HL-60 (cell line): ENCODE measurements around the gene FARS2.

Experiments
- DNase-seq, 2 experiments: peaks; one replicate each; pipeline ENCODE4 v3.0.0-alpha.2; 2010 to 2020; ENCODE audit warnings: low read depth in 1 of 2, low spot score in 1 of 2
- H3K27ac ChIP-seq: fragments of 250-450 bp; sonication (Bioruptor Pico); replicated peaks from 2 replicates; pipeline ENCODE4 v1.5.1; 2020; ENCODE audit warnings: mild to moderate bottlenecking, moderate library complexity
- H3K27me3 ChIP-seq: fragments of 250-450 bp; sonication (Bioruptor Pico); 2 replicates; pipeline ENCODE4 v1.5.1; 2021; ENCODE audit warnings: mild to moderate bottlenecking, moderate library complexity; ENCODE audit not compliant: insufficient read depth, poor library complexity, severe bottlenecking
- H3K4me3 ChIP-seq: replicated peaks from 2 replicates; pipeline ENCODE4 v1.5.1; 2011; ENCODE audit warnings: mild to moderate bottlenecking, control low read depth, low read length; ENCODE audit not compliant: insufficient read depth
- GABPA ChIP-seq: IDR thresholded peaks from 2 replicates; pipeline ENCODE4 v1.6.1; 2012; ENCODE audit warnings: low read depth
- POLR2AphosphoS5 ChIP-seq: IDR thresholded peaks from 2 replicates; pipeline ENCODE4 v1.6.1; 2012; ENCODE audit warnings: low read depth
- REST ChIP-seq: IDR thresholded peaks from 2 replicates; pipeline ENCODE4 v1.6.1; 2012; ENCODE audit warnings: low read depth; ENCODE audit not compliant: insufficient replicate concordance
- SPI1 ChIP-seq: IDR thresholded peaks from 2 replicates; pipeline ENCODE4 v1.6.1; 2012; ENCODE audit warnings: low read depth, mild to moderate bottlenecking, borderline replicate concordance
- TF ChIP-seq, protein P1 (sequence below): IDR thresholded peaks from one replicate; pipeline ENCODE4 v1.5.1; 2011; ENCODE audit warnings: low read length, control low read depth, inconsistent platforms; ENCODE audit not compliant: insufficient read depth

FARS2 gene

GRCh38 chr6:5761370-5761769, 500.1 kb downstream of the FARS2 start:
- Histone ChIP-seq H3K27ac (no peak overlapping the region), H3K4me3 (no peak overlapping the region), H3K27me3 (no peaks in the 10 kb centered on the region)
- no peak for TF ChIP-seq SPI1
- no peak for TF ChIP-seq POLR2AphosphoS5
- no peak for DNase-seq

- H3K27ac ChIP-seq, result no peak overlapping the region
- no peak for DNase-seq
- TF ChIP-seq SPI1, result no peak
- no peak for TF ChIP-seq GABPA
- TF ChIP-seq, protein P1, sequence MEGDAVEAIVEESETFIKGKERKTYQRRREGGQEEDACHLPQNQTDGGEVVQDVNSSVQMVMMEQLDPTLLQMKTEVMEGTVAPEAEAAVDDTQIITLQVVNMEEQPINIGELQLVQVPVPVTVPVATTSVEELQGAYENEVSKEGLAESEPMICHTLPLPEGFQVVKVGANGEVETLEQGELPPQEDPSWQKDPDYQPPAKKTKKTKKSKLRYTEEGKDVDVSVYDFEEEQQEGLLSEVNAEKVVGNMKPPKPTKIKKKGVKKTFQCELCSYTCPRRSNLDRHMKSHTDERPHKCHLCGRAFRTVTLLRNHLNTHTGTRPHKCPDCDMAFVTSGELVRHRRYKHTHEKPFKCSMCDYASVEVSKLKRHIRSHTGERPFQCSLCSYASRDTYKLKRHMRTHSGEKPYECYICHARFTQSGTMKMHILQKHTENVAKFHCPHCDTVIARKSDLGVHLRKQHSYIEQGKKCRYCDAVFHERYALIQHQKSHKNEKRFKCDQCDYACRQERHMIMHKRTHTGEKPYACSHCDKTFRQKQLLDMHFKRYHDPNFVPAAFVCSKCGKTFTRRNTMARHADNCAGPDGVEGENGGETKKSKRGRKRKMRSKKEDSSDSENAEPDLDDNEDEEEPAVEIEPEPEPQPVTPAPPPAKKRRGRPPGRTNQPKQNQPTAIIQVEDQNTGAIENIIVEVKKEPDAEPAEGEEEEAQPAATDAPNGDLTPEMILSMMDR, result no peak
- TF ChIP-seq REST, result no peak
- no peak for TF ChIP-seq POLR2AphosphoS5
- H3K27me3 ChIP-seq, result no peaks in the 10 kb centered on the region
- no peak overlapping the region for H3K4me3 ChIP-seq
Measured at GRCh38 chr6:5762561-5762968, 501.3 kb downstream of the FARS2 start.

DNA sequence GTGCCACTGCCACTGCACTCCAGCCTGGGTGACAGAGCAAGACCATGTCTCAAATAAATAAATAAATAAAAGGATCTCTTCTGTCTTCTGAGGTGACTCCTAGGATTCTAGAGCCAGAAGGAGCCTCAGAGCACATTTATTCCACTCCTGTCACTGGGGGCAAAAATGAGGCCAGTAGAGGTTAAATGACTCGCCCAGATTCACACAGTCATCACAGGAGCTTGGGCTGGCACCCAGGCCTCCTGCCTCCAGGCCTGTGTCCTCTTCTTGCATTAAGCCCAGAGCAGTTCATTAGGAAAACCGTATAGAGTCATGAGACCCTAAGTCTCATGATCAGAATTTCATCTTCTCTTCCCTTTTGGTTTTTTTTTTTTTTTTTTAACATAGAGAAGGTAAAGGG, 502.1 kb downstream of the FARS2 start:
- no peak overlapping the region for H3K4me3 ChIP-seq
- H3K27ac ChIP-seq, result no peak overlapping the region
- no peak for DNase-seq
- TF ChIP-seq POLR2AphosphoS5 (no peak), SPI1 (no peak), REST (no peak), GABPA (no peak)
- TF ChIP-seq, protein P1, result no peak
- H3K27me3 ChIP-seq, result no peaks in the 10 kb centered on the region

DNA sequence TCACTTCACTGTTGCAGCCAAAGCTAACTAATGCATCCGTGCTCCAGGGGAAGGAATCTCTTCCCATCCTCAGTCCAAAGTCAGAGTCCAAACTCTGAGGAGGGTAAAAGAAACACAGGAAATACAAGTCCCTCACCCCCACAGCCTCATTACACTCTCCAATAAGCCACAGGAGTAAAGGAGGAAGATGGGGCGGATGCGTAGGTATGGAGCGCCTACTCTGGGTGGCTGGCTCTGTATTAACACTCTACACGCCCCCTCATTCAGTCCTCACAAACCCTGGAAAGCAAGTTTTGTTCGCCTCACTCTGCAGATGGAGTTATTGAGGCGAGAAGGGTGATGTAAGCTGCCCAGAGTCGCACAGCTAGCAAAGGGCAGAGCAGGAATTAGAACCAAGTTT, 502.6 kb downstream of the FARS2 start:
- Histone ChIP-seq H3K4me3 (no peak overlapping the region), H3K27ac (no peak overlapping the region), H3K27me3 (no peaks in the 10 kb centered on the region)
- no peak for DNase-seq
- TF ChIP-seq GABPA (no peak), REST (no peak), SPI1 (no peak), POLR2AphosphoS5 (no peak)
- TF ChIP-seq, protein P1, result no peak
